Stimulated activated naive CD4-positive, alpha-beta T cell (primary cell): ENCODE measurements around the gene NOL9.

Experiments used
- DNase-seq, 6 experiments: peaks; one replicate each; lab custom pipeline; 2025; lab: John Stamatoyannopoulos, UW

The NOL9 gene

GRCh38 chr1:6590046-6590445, 35.7 kb upstream of the NOL9 start:
- no peak for DNase-seq

DNA sequence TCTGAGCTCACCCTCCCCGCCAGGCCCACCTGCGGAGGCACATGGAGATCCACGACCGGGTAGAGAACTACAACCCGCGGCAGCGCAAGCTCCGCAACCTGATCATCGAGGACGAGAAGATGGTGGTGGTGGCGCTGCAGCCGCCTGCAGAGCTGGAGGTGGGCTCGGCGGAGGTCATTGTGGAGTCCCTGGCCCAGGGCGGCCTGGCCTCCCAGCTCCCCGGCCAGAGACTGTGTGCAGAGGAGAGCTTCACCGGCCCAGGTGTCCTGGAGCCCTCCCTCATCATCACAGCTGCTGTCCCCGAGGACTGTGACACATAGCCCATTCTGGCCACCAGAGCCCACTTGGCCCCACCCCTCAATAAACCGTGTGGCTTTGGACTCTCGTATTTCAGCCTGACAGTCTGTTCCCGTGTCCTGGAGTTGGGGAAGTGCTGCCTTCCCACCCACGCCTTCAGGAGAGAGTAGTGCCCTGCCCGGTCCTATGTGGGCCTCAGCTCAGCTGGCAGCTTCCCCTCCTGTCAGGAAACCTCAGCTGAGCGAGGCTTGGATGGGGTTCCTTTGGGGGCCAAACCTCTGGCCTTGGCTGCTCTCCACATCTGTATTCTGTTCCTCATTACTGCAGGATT, 34.7 kb upstream of the NOL9 start:
- DNase-seq = no peak

- DNase-seq = no peak
These were observed 34.0 kb upstream of the NOL9 start for GRCh38 chr1:6588128-6588892.

- no peak for DNase-seq
These were observed 33.1 kb upstream of the NOL9 start for GRCh38 chr1:6587261-6588005.

- no peak for DNase-seq
These were observed 32.1 kb upstream of the NOL9 start for GRCh38 chr1:6586404-6586816.

DNA sequence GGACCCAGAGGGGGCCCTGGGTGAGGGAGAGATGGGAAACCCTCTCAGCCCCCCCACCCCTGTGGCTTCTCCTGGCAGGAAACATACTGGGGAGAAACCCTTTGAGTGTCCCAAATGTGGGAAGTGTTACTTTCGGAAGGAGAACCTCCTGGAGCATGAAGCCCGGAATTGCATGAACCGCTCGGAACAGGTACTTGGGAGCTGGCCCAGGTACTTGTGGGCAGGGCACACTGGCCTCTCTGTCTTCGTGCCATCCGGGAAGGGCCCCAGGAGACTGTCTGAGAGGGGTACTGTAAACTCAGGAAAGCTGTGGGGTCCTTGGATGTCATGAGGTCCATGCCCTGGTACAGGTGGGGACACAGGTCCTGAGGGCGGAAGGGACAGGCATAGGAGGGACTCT, 31.5 kb upstream of the NOL9 start:
- DNase-seq = no peak

DNA sequence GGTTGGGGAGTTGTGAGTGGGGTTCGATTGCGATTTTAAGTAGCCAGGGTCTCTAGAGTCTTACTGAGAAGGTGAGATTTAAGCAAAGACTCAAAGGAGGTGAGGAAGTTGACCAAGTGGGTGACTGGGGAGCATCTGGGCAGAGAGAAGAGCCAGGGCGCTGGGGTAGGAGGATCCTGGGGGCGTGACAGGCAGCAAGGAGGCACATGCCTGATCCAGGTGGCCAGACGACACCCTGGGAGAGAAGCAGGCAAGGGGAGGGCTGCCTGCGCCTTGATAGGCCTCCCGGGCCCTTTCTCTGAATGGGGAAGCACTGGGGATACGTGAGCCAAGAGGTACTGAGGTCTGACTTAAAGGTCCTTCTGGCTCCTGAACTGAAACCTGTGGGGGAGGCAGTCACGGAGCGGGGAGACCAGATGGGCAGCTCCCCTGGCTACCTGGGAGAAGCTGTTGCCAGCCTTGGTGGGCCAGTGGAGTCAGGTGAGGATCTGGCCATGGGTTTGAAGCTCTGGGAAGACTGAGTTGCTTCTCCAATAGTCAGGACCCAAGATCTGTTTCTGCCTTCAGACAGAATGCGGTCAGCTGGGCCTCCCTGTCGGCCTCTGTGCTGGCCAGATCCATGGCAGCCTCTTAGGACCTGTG, 30.9 kb upstream of the NOL9 start:
- no peak for DNase-seq

GRCh38 chr1:6584126-6585080, 30.1 kb upstream of the NOL9 start:
- no peak for DNase-seq

DNA sequence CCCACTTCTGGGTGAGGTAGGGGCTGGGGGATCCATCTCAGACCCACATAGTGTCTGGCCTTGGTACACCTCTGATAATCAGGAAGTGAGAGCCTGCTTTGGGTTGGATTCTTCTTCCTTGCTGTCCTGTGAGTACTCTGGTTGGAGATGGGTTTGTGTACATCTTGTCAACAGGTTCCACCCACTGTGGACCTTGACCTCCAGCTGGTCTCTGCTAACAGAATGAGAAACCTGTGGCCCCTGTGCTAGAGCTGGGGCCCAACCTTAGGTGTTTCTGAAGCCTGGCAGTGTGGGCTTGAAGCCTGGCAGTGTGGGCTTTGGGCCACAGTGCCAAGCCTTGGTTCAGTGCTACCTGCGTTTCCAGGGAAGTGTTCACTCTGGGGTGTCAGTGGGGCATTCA, 28.1 kb upstream of the NOL9 start:
- DNase-seq = no peak

- DNase-seq = no peak
These were observed 27.4 kb upstream of the NOL9 start for GRCh38 chr1:6581561-6582305.

GRCh38 chr1:6580593-6581409, 26.5 kb upstream of the NOL9 start:
- peak in 1 of 6 experiments; percentile 16 for DNase-seq

DNA sequence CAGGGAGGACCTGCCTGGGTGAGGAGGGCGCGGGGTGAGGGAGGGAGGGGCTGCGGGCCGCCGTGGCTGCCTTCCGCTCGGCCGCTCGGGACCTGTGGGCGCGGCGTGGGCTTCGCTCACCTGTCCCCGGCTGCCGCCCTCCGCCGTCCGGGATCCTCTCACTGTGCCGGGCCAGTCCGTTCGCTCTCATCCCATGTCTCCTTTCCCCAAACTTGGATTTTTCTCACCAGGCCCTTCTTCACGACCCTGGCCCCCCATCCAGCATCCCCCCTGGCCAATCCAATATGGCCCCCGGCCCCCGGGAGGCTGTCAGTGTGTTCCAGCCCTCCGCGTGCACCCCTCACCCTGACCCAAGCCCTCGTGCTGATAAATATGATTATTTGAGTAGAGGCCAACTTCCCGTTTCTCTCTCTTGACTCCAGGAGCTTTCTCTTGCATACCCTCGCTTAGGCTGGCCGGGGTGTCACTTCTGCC, 25.8 kb upstream of the NOL9 start:
- DNase-seq = no peak

GRCh38 chr1:6579374-6580118, 25.2 kb upstream of the NOL9 start, which contains the start of gene ZBTB48:
ZBTB48 (plus strand) TSS chr1:6579994; CDS start chr1:6580610, 616 bp downstream.
- DNase-seq = peak; percentile 91 to 97 (median 92)

- DNase-seq = no peak
These were observed 24.5 kb upstream of the NOL9 start for GRCh38 chr1:6578624-6579373.

- no peak for DNase-seq
These were observed 23.7 kb upstream of the NOL9 start for GRCh38 chr1:6577831-6578525.

DNA sequence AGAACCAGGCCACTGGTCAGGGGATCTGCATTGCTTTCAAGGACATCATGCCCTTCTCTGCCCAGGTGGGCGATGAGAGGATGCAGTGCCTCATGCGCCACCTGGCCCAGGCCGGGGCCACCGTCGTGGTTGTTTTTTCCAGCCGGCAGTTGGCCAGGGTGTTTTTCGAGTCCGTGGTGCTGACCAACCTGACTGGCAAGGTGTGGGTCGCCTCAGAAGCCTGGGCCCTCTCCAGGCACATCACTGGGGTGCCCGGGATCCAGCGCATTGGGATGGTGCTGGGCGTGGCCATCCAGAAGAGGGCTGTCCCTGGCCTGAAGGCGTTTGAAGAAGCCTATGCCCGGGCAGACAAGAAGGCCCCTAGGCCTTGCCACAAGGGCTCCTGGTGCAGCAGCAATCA, 20.5 kb upstream of the NOL9 start:
- no peak for DNase-seq

DNA sequence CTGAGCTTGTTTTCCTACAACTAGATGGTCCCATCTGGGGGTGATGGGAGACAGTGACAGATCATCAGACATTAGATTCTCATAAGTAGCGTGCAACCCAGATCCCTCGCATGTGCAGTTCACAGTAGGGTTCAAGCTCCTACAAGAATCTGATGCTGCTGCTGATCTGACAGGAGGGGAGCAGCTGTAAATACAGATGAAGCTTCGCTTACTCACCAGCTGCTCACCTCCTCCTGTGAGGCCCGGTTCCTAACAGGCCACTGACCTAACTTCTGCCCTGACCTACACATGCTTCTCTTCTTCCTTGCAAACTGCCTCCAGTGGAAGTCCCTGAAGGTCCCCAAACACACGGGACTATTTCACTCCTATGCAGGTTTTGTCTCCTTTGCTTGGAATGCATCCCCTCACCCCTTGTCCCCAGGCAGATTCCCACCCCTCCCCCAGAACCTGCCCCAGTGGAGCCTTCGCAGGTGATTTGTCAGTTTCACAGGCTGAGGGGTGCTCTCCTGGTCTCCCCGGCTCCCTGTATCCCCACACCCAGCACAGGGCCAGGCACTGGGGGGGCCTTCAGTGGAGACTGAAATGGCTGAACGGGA, 19.8 kb upstream of the NOL9 start:
- no peak for DNase-seq
